HFFc6 (cell line): ENCODE data around the gene OR13C3. TPM values are rescaled to one million over a fixed set of nuclear protein-coding genes. Genes with fewer than 3 reads are reported as not detected.

ENCODE experiments used
- DNase-seq: peaks from one replicate; pipeline ENCODE4 v3.0.0-alpha.2; 2018
- H3K27ac Mint-ChIP-seq: 2 replicates; pipeline ENCODE4 v1.8.0; 2020; ENCODE audit warnings: mild to moderate bottlenecking, mixed read lengths
- H3K27me3 Mint-ChIP-seq: 2 replicates; pipeline ENCODE4 v1.8.0; 2021; ENCODE audit warnings: mild to moderate bottlenecking, moderate library complexity, mixed read lengths; ENCODE audit not compliant: insufficient read depth
- H3K36me3 Mint-ChIP-seq: 2 replicates; pipeline ENCODE4 v1.8.0; 2021; ENCODE audit warnings: low read depth, mixed read lengths
- H3K4me1 Mint-ChIP-seq: 2 replicates; pipeline ENCODE4 v1.8.0; 2020; ENCODE audit warnings: low read depth, mixed read lengths
- H3K4me3 Mint-ChIP-seq: 2 replicates; pipeline ENCODE4 v1.8.0; 2020; ENCODE audit warnings: mild to moderate bottlenecking, moderate library complexity, mixed read lengths
- H3K9me3 Mint-ChIP-seq: 2 replicates; pipeline ENCODE4 v1.8.0; 2020; ENCODE audit warnings: mild to moderate bottlenecking, mixed read lengths
- total RNA-seq, 6 experiments: library from RNA; stranded (reverse); fragmentation: NEBNext Ultra II Directional; extraction: Animal tissue kit (Norgen Biotek cat#: 25700); gene quantifications; 2 replicates in 1 of 6; 3 replicates in 5 of 6; pipeline ENCODE4 v1.2.3, GENCODE V29; 2021
- TF ChIP-seq, protein P1 (sequence below): fragments of 200-600 bp; sonication (generic); IDR thresholded peaks from 2 replicates; pipeline ENCODE4 v1.5.0; 2021; ENCODE audit warnings: antibody characterized with exemption, mild to moderate bottlenecking

OR13C3 gene
- total RNA-seq, 6 experiments from 2014 or later: not detected

DNA sequence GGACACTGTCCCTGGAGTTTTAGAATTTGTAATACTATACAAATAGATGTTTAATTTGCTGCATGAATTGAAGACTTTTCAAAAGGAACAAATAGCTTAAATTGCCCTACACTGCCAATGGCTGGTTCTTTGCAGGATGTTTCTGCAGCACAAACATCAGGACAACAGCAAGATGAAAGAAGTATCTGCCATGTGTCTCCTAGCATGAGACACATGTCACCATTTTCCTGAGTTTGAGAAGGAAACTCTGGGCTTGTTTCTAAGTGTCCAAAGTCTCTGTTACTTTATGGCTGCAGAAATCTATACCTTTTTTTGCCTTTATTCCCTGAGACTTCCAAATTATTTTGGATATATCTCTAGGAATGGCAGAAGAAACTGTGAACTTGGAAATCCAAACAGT is 33.2 kb downstream of the OR13C3 start:
- no peaks in the 10 kb centered on the region for H3K4me1 Mint-ChIP-seq
- H3K36me3 Mint-ChIP-seq: no peaks in the 10 kb centered on the region
- no peak overlapping the region for H3K4me3 Mint-ChIP-seq
- TF ChIP-seq, protein P1, sequence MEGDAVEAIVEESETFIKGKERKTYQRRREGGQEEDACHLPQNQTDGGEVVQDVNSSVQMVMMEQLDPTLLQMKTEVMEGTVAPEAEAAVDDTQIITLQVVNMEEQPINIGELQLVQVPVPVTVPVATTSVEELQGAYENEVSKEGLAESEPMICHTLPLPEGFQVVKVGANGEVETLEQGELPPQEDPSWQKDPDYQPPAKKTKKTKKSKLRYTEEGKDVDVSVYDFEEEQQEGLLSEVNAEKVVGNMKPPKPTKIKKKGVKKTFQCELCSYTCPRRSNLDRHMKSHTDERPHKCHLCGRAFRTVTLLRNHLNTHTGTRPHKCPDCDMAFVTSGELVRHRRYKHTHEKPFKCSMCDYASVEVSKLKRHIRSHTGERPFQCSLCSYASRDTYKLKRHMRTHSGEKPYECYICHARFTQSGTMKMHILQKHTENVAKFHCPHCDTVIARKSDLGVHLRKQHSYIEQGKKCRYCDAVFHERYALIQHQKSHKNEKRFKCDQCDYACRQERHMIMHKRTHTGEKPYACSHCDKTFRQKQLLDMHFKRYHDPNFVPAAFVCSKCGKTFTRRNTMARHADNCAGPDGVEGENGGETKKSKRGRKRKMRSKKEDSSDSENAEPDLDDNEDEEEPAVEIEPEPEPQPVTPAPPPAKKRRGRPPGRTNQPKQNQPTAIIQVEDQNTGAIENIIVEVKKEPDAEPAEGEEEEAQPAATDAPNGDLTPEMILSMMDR: no peak
- no peak overlapping the region for H3K27ac Mint-ChIP-seq
- peaks cover 2% of the 10 kb centered on the region; the same call in 1 of the 2 replicates for H3K27me3 Mint-ChIP-seq
- DNase-seq: no peak
- H3K9me3 Mint-ChIP-seq: peaks cover 11% of the 10 kb centered on the region

DNA sequence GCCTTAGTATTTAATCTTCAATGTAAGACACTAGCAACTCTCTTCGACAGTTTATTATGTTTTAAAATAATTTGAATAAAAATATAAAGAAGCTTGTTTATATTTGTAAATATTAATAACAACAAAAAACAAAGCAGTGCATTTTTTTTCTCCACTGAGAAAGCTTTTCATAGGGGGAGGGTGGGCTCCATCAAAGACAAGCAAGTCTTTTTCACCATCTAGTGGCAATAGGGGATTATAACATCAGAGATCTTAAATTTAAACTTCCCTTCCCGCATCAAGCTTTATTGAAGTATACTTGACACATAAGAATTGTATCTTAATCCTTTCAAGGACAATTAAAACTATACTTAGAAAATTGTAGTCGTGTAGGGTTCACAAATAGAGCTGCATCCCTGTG is 41.8 kb downstream of the OR13C3 start:
- Mint-ChIP-seq H3K36me3 (no peaks in the 10 kb centered on the region), H3K4me3 (no peak overlapping the region), H3K9me3 (peaks cover 18% of the 10 kb centered on the region), H3K4me1 (no peaks in the 10 kb centered on the region), H3K27ac (no peak overlapping the region), H3K27me3 (no peaks in the 10 kb centered on the region; the same call in 1 of the 2 replicates)
- no peak for DNase-seq
- TF ChIP-seq, protein P1: no peak

Other genes with a start within 250 kb of the OR13C3 start
- gene OR13F1, start 32.6 kb downstream of the OR13C3 start, total RNA-seq: not detected
- not detected for gene OR13C4, start 9.6 kb downstream of the OR13C3 start, total RNA-seq
- gene OR13C8, start 32.3 kb upstream of the OR13C3 start, total RNA-seq: not detected
- gene OR13C5, start 62.6 kb upstream of the OR13C3 start, total RNA-seq: not detected
- gene OR13C2, start 68.8 kb upstream of the OR13C3 start, total RNA-seq: not detected
- gene OR13C9, start 81.3 kb upstream of the OR13C3 start, total RNA-seq: not detected
- not detected for gene OR13D1, start 157.7 kb upstream of the OR13C3 start, total RNA-seq
- 10 to 100 TPM; 11.5 to 17.0 (median 14.6) TPM for gene NIPSNAP3A, start 210.8 kb upstream of the OR13C3 start, total RNA-seq
- under 1 TPM; 0.19 to 0.68 (median 0.40) TPM for gene NIPSNAP3B, start 227.3 kb upstream of the OR13C3 start, total RNA-seq